ENCODE measurements around the gene CA6. TPM values are rescaled to one million over a fixed set of nuclear protein-coding genes. Genes with fewer than 3 reads are reported as not detected.

CA6 gene
- polyA plus RNA-seq, 1 donor (not counting 4 experiments of a cell fraction or from before 2014, with no cell fraction given), result not detected

DNA sequence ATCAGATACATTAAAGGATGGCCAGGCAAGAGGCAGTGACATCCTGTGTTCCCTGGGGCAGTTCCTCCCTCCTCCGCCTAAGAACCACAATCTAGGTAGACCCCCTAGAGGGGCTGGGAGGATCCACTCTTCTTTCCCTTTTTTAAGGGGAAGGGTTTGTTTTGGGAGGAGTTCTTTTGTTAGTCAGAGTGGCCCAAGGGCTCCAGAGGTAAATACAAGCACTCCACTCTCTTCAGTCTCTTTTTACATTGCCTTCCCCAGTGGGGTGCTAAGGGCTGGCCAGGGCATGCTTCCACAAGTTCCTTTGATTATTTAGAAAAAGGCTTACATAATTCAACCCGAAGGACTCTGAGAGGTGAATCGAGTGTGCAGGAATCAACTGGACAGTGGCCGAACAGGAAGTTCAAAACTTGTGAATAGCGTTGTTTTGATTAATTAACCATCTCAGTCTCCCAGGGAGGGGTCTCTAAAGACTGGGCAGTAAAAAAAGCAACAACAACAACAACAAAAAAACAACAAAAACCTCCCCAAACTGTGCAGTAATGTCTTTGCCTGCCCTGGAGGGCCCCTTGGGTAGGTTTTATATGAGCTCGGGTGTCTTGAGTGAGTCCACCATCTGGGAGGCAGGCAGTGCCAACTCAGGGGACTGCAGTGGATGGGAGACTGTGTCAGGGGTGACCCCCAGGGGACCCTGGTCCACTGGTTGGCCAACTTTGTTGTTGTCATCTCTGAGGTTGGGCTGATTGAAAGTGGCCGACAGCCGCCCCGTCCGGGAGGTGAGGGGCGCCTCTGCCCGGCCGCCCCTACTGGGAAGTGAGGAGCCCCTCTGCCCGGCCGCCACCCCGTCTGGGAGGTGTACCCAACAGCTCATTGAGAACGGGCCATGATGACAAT, 34.0 kb upstream of the CA6 start:
- H2AFZ ChIP-seq (ENCODE audit: control insufficient read depth, low read length), result no peak overlapping the region
- no peak for DNase-seq (ENCODE audit: low read depth, low spot score)
- peak; percentile 66 for FAIRE-seq
- dilution Hi-C loops (cut with MboI; ENCODE audit: extremely low pct_ligation_motif_present, low sequenced_read_pairs), result no loop called here
- no peak overlapping the region for H3K9ac ChIP-seq (ENCODE audit: control insufficient read depth, extremely low read depth, insufficient read depth, low read length)
- H3K4me1 ChIP-seq (ENCODE audit: control insufficient read depth, extremely low read depth, insufficient read depth, low read length), result peaks cover 11% of the 10 kb centered on the region
- no peak overlapping the region for H3K27ac ChIP-seq (ENCODE audit: control insufficient read depth, insufficient read depth, low read length)
- no peaks in the 10 kb centered on the region for H3K27me3 ChIP-seq (ENCODE audit: control insufficient read depth, extremely low read depth, insufficient read depth, low read length)
- no peaks in the 10 kb centered on the region for H3K79me2 ChIP-seq (ENCODE audit: control insufficient read depth, insufficient read depth, low read length)
- no peaks in the 10 kb centered on the region for H3K9me3 ChIP-seq (ENCODE audit: control insufficient read depth, low read depth, low read length)
- H3K36me3 ChIP-seq (ENCODE audit: control insufficient read depth in 2 of 2, extremely low read depth in 1 of 2, insufficient read depth in 2 of 2, low read length in 2 of 2), result no peaks in the 10 kb centered on the region
- peak overlapping the region; percentile 50 for H3K4me2 ChIP-seq (ENCODE audit: control insufficient read depth, extremely low read depth, insufficient read depth, low read depth, low read length)
- H4K20me1 ChIP-seq (ENCODE audit: control insufficient read depth, extremely low read depth, insufficient read depth, low read length), result no peaks in the 10 kb centered on the region
- no peaks in the 10 kb centered on the region for H3K9me1 ChIP-seq (ENCODE audit: control insufficient read depth, extremely low read depth, insufficient read depth, low read length)
- no peak overlapping the region for H3K4me3 ChIP-seq (ENCODE audit: control insufficient read depth in 2 of 3, extremely low read depth in 1 of 3, insufficient read depth in 2 of 3, low read depth in 1 of 3, low read length in 3 of 3)
- TF ChIP-seq, protein P1, sequence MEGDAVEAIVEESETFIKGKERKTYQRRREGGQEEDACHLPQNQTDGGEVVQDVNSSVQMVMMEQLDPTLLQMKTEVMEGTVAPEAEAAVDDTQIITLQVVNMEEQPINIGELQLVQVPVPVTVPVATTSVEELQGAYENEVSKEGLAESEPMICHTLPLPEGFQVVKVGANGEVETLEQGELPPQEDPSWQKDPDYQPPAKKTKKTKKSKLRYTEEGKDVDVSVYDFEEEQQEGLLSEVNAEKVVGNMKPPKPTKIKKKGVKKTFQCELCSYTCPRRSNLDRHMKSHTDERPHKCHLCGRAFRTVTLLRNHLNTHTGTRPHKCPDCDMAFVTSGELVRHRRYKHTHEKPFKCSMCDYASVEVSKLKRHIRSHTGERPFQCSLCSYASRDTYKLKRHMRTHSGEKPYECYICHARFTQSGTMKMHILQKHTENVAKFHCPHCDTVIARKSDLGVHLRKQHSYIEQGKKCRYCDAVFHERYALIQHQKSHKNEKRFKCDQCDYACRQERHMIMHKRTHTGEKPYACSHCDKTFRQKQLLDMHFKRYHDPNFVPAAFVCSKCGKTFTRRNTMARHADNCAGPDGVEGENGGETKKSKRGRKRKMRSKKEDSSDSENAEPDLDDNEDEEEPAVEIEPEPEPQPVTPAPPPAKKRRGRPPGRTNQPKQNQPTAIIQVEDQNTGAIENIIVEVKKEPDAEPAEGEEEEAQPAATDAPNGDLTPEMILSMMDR (optimal IDR thresholded peaks at IDR 0.05 in 1 of 3, IDR thresholded peaks at IDR 0.05 in 1 of 3, conservative IDR thresholded peaks at IDR 0.05 in 1 of 3; ENCODE audit: extremely low read depth in 1 of 3, insufficient read depth in 2 of 3, low read length in 3 of 3), result no peak
- TF ChIP-seq EZH2 (IDR thresholded peaks at IDR 0.05; ENCODE audit: low read length), result no peak

DNA sequence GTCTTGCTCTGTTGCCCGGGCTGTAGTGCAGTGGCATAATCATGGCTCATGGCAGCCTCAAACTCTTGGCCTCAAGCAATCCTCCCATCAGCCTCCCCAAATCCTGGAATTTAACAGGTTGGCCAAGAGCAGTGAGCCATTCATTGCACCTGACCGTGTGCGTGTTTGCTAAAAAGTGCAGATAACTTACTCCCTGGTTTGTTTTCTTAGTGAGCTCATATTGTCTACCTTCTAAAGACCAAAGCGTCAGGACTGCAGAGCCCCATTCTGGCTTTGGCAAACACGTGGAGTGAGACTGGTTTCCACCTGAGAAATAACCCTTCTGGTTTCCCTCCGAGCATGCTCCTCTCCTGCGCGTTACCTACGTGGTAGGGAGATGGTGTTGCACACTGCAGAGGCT, 32.2 kb upstream of the CA6 start:
- Histone ChIP-seq H4K20me1 (ENCODE audit: control insufficient read depth, extremely low read depth, insufficient read depth, low read length) (no peaks in the 10 kb centered on the region), H2AFZ (ENCODE audit: control insufficient read depth, low read length) (no peak overlapping the region), H3K79me2 (ENCODE audit: control insufficient read depth, insufficient read depth, low read length) (no peaks in the 10 kb centered on the region), H3K9ac (ENCODE audit: control insufficient read depth, extremely low read depth, insufficient read depth, low read length) (no peak overlapping the region), H3K9me1 (ENCODE audit: control insufficient read depth, extremely low read depth, insufficient read depth, low read length) (no peaks in the 10 kb centered on the region), H3K27ac (ENCODE audit: control insufficient read depth, insufficient read depth, low read length) (no peak overlapping the region), H3K4me1 (ENCODE audit: control insufficient read depth, extremely low read depth, insufficient read depth, low read length) (peaks cover 11% of the 10 kb centered on the region), H3K4me3 (ENCODE audit: control insufficient read depth in 2 of 3, extremely low read depth in 1 of 3, insufficient read depth in 2 of 3, low read depth in 1 of 3, low read length in 3 of 3) (no peak overlapping the region), H3K27me3 (ENCODE audit: control insufficient read depth, extremely low read depth, insufficient read depth, low read length) (no peaks in the 10 kb centered on the region), H3K4me2 (ENCODE audit: control insufficient read depth, extremely low read depth, insufficient read depth, low read depth, low read length) (no peak overlapping the region), H3K9me3 (ENCODE audit: control insufficient read depth, low read depth, low read length) (no peaks in the 10 kb centered on the region), H3K36me3 (ENCODE audit: control insufficient read depth in 2 of 2, extremely low read depth in 1 of 2, insufficient read depth in 2 of 2, low read length in 2 of 2) (no peaks in the 10 kb centered on the region)
- FAIRE-seq (no peak), DNase-seq (ENCODE audit: low read depth, low spot score) (no peak)
- TF ChIP-seq EZH2 (IDR thresholded peaks at IDR 0.05; ENCODE audit: low read length), result no peak
- TF ChIP-seq, protein P1 (optimal IDR thresholded peaks at IDR 0.05 in 1 of 3, IDR thresholded peaks at IDR 0.05 in 1 of 3, conservative IDR thresholded peaks at IDR 0.05 in 1 of 3; ENCODE audit: extremely low read depth in 1 of 3, insufficient read depth in 2 of 3, low read length in 3 of 3), result no peak
- dilution Hi-C loops (cut with MboI; ENCODE audit: extremely low pct_ligation_motif_present, low sequenced_read_pairs), result no loop called here

Measured in keratinocyte (primary cell).